GM19455 (cell line): ENCODE results near the gene LAMA5.

Source experiments
- ATAC-seq: cut with Tn5 transposase; IDR thresholded peaks from one replicate; pipeline ENCODE4 v1.9.1; 2021; ENCODE audit not compliant: unreplicated experiment

Gene LAMA5

GRCh38 chr20:62330576-62331317 lies 36.4 kb downstream of the LAMA5 start:
- no peak for ATAC-seq

- ATAC-seq = no peak
Observed at GRCh38 chr20:62329389-62330377, 37.4 kb downstream of the LAMA5 start.

- no peak for ATAC-seq
Observed at GRCh38 chr20:62328684-62329388, 38.3 kb downstream of the LAMA5 start.

GRCh38 chr20:62327726-62328495 lies 39.2 kb downstream of the LAMA5 start:
- no peak for ATAC-seq

GRCh38 chr20:62326959-62327725 lies 40.0 kb downstream of the LAMA5 start:
- ATAC-seq = no peak

- ATAC-seq = no peak
Observed at GRCh38 chr20:62326559-62326958, 40.6 kb downstream of the LAMA5 start.

- no peak for ATAC-seq
Observed at GRCh38 chr20:62325172-62325905, 41.8 kb downstream of the LAMA5 start.

GRCh38 chr20:62323980-62324906 lies 42.9 kb downstream of the LAMA5 start:
- ATAC-seq = no peak

- ATAC-seq = no peak
Observed at GRCh38 chr20:62323146-62323979, 43.7 kb downstream of the LAMA5 start.

- ATAC-seq = no peak
Observed at GRCh38 chr20:62322492-62323041, 44.5 kb downstream of the LAMA5 start.

GRCh38 chr20:62321975-62322374 lies 45.1 kb downstream of the LAMA5 start:
- no peak for ATAC-seq

GRCh38 chr20:62321521-62321948 lies 45.6 kb downstream of the LAMA5 start:
- ATAC-seq = no peak

- no peak for ATAC-seq
Observed at GRCh38 chr20:62320581-62321354, 46.3 kb downstream of the LAMA5 start.

- no peak for ATAC-seq
Observed at GRCh38 chr20:62319346-62319909, 47.7 kb downstream of the LAMA5 start.

GRCh38 chr20:62318400-62319345 lies 48.4 kb downstream of the LAMA5 start:
- no peak for ATAC-seq
